HEK293 (cell line): Measurements from ENCODE around the gene PTPRN2.

Source experiments
- PATZ1 ChIP-seq: fragments of 450-650 bp; formaldehyde crosslinking; IDR thresholded peaks from 2 replicates; pipeline ENCODE4 v1.5.1; 2016; ENCODE audit warnings: missing biosample characterization, missing genetic modification characterization
- PRDM4 ChIP-seq: fragments of 450-650 bp; formaldehyde crosslinking; IDR thresholded peaks from 2 replicates; pipeline ENCODE4 v1.5.1; 2017; ENCODE audit warnings: missing biosample characterization, missing genetic modification characterization
- SP2 ChIP-seq: fragments of 450-650 bp; formaldehyde crosslinking; IDR thresholded peaks from 2 replicates; pipeline ENCODE4 v1.5.1; 2016; ENCODE audit warnings: missing biosample characterization, missing genetic modification characterization
- ZBTB8A ChIP-seq: fragments of 450-650 bp; formaldehyde crosslinking; IDR thresholded peaks from 2 replicates; pipeline ENCODE4 v1.5.1; 2016; ENCODE audit warnings: missing biosample characterization, missing genetic modification characterization
- ZNF433 ChIP-seq: fragments of 450-650 bp; formaldehyde crosslinking; IDR thresholded peaks from 2 replicates; pipeline ENCODE4 v1.5.1; 2016; ENCODE audit warnings: missing biosample characterization, missing genetic modification characterization, low read depth
- ZNF513 ChIP-seq: fragments of 450-650 bp; IDR thresholded peaks from 2 replicates; pipeline ENCODE4 v1.5.1; 2018; ENCODE audit warnings: missing biosample characterization, missing genetic modification characterization
- TF ChIP-seq, protein P1 (sequence below): fragments of 450-650 bp; formaldehyde crosslinking; IDR thresholded peaks from 2 replicates; pipeline ENCODE4 v1.5.1; 2016; ENCODE audit warnings: missing biosample characterization, missing genetic modification characterization
- TF ChIP-seq, protein P2 (sequence below): fragments of 450-650 bp; formaldehyde crosslinking; IDR thresholded peaks from 2 replicates; pipeline ENCODE4 v1.5.1; 2017; ENCODE audit warnings: missing biosample characterization, missing genetic modification characterization

- no peak for TF ChIP-seq PRDM4
- TF ChIP-seq, protein P1, sequence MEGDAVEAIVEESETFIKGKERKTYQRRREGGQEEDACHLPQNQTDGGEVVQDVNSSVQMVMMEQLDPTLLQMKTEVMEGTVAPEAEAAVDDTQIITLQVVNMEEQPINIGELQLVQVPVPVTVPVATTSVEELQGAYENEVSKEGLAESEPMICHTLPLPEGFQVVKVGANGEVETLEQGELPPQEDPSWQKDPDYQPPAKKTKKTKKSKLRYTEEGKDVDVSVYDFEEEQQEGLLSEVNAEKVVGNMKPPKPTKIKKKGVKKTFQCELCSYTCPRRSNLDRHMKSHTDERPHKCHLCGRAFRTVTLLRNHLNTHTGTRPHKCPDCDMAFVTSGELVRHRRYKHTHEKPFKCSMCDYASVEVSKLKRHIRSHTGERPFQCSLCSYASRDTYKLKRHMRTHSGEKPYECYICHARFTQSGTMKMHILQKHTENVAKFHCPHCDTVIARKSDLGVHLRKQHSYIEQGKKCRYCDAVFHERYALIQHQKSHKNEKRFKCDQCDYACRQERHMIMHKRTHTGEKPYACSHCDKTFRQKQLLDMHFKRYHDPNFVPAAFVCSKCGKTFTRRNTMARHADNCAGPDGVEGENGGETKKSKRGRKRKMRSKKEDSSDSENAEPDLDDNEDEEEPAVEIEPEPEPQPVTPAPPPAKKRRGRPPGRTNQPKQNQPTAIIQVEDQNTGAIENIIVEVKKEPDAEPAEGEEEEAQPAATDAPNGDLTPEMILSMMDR (tag by site-specific recombination) = no peak
- no peak for TF ChIP-seq ZNF513 (tag by site-specific recombination)
- TF ChIP-seq ZNF433 (tag by site-specific recombination) = no peak
- TF ChIP-seq PATZ1 (tag by site-specific recombination) = no peak
- no peak for TF ChIP-seq ZBTB8A (tag by site-specific recombination)
- TF ChIP-seq, protein P2, sequence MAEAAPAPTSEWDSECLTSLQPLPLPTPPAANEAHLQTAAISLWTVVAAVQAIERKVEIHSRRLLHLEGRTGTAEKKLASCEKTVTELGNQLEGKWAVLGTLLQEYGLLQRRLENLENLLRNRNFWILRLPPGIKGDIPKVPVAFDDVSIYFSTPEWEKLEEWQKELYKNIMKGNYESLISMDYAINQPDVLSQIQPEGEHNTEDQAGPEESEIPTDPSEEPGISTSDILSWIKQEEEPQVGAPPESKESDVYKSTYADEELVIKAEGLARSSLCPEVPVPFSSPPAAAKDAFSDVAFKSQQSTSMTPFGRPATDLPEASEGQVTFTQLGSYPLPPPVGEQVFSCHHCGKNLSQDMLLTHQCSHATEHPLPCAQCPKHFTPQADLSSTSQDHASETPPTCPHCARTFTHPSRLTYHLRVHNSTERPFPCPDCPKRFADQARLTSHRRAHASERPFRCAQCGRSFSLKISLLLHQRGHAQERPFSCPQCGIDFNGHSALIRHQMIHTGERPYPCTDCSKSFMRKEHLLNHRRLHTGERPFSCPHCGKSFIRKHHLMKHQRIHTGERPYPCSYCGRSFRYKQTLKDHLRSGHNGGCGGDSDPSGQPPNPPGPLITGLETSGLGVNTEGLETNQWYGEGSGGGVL = no peak
- no peak for TF ChIP-seq SP2 (tag by site-specific recombination)
Observed at GRCh38 chr7:157609932-157610640, 977.5 kb downstream of the PTPRN2 start.
